HEK293T (cell line): Measurements from ENCODE around the gene TAOK2.
"Not testable (repeated sequence)": the region's sequence is repeated elsewhere in the genome, so short reads cannot be mapped to it uniquely, and the experiment has no call there.

Experiments used
- CTCF ChIA-PET: fragments of 350-600 bp; formaldehyde crosslinking; extraction: SDS; loops from one replicate; lab custom pipeline; 2021; ENCODE audit warnings: antibody characterized with exemption, inconsistent platforms; lab: Yijun Ruan, JAX
- POLR2A ChIA-PET: fragments of 350-600 bp; formaldehyde crosslinking; extraction: SDS; loops from one replicate; lab custom pipeline; 2020; ENCODE audit warnings: antibody characterized with exemption, inconsistent platforms; lab: Yijun Ruan, JAX
- DNase-seq: peaks from one replicate; pipeline ENCODE4 v3.0.0; 2012; ENCODE audit warnings: mixed read lengths; ENCODE audit errors: extremely low spot score
- ARNT ChIP-seq: fragments of 450-650 bp; IDR thresholded peaks from 2 replicates; pipeline ENCODE4 v1.6.1; 2017; ENCODE audit warnings: mild to moderate bottlenecking
- BHLHE40 ChIP-seq: fragments of 450-650 bp; IDR thresholded peaks from 2 replicates; pipeline ENCODE4 v1.6.1; 2016; ENCODE audit warnings: mild to moderate bottlenecking, moderate library complexity, borderline replicate concordance
- CTBP1 ChIP-seq: fragments of 450-650 bp; IDR thresholded peaks from 2 replicates; pipeline ENCODE4 v1.6.1; 2016; ENCODE audit warnings: borderline replicate concordance
- ELF4 ChIP-seq: fragments of 450-650 bp; IDR thresholded peaks from 2 replicates; pipeline ENCODE4 v1.6.1; 2017; ENCODE audit warnings: antibody characterized with exemption
- FOXA1 ChIP-seq: fragments of 450-650 bp; IDR thresholded peaks from 2 replicates; pipeline ENCODE4 v1.6.1; 2016; ENCODE audit warnings: mild to moderate bottlenecking
- FOXK2 ChIP-seq: fragments of 450-650 bp; IDR thresholded peaks from 2 replicates; pipeline ENCODE4 v1.6.1; 2016; ENCODE audit warnings: mild to moderate bottlenecking
- FOXM1 ChIP-seq: fragments of 450-650 bp; IDR thresholded peaks from 2 replicates; pipeline ENCODE4 v1.6.1; 2017; ENCODE audit warnings: mild to moderate bottlenecking, borderline replicate concordance
- HDGF ChIP-seq: fragments of 450-650 bp; IDR thresholded peaks from 2 replicates; pipeline ENCODE4 v1.6.1; 2017; ENCODE audit warnings: antibody characterized with exemption, borderline replicate concordance
- L3MBTL2 ChIP-seq: fragments of 450-650 bp; conservative IDR thresholded peaks from 2 replicates; pipeline ENCODE4 v1.6.1; 2016; ENCODE audit warnings: mild to moderate bottlenecking
- LEF1 ChIP-seq: fragments of 450-650 bp; IDR thresholded peaks from 2 replicates; pipeline ENCODE4 v1.6.1; 2017; ENCODE audit warnings: mild to moderate bottlenecking, borderline replicate concordance
- NFRKB ChIP-seq: fragments of 450-650 bp; IDR thresholded peaks from 2 replicates; pipeline ENCODE4 v1.6.1; 2016; ENCODE audit warnings: mild to moderate bottlenecking, moderate library complexity
- PKNOX1 ChIP-seq: fragments of 450-650 bp; IDR thresholded peaks from 2 replicates; pipeline ENCODE4 v1.6.1; 2016
- SP1 ChIP-seq: fragments of 450-650 bp; IDR thresholded peaks from 2 replicates; pipeline ENCODE4 v1.6.1; 2017
- SUZ12 ChIP-seq: fragments of 450-650 bp; IDR thresholded peaks from 2 replicates; pipeline ENCODE4 v1.6.1; 2016; ENCODE audit warnings: mild to moderate bottlenecking
- TARDBP ChIP-seq: fragments of 450-650 bp; IDR thresholded peaks from 2 replicates; pipeline ENCODE4 v1.6.1; 2016
- ZNF384 ChIP-seq: fragments of 450-650 bp; IDR thresholded peaks from 2 replicates; pipeline ENCODE4 v1.6.1; 2016

Gene TAOK2

GRCh38 chr16:30016555-30017276, 43.0 kb downstream of the TAOK2 start:
- TF ChIP-seq FOXM1, result no peak
- no peak for TF ChIP-seq ELF4
- TF ChIP-seq L3MBTL2, result no peak
- no peak for TF ChIP-seq CTBP1
- no peak for TF ChIP-seq FOXA1
- TF ChIP-seq SUZ12, result no peak
- TF ChIP-seq PKNOX1, result no peak
- ChIA-PET POLR2A (interaction anchor here (0.6 kb wide), 1 partner anchor 176 kb away, joined by 3 read pairs; no protein-coding TSS in a partner anchor), CTCF (interaction anchor here (1.9 kb wide), 1 partner anchor 15 kb away, joined by 7 read pairs; no protein-coding TSS in a partner anchor)
- DNase-seq, result no peak

GRCh38 chr16:30017277-30017656, 43.6 kb downstream of the TAOK2 start:
- TF ChIP-seq L3MBTL2 (no peak), TARDBP (no peak), FOXK2 (no peak), SUZ12 (no peak), ARNT (no peak), NFRKB (no peak), FOXM1 (no peak), HDGF (no peak), PKNOX1 (no peak), ZNF384 (no peak), SP1 (no peak), ELF4 (no peak)
- ChIA-PET POLR2A (interaction anchor here (0.6 kb wide), 1 partner anchor 177 kb away, joined by 3 read pairs; no protein-coding TSS in a partner anchor), CTCF (interaction anchor here (1.9 kb wide), 1 partner anchor 15 kb away, joined by 7 read pairs; no protein-coding TSS in a partner anchor)
- no peak for DNase-seq

GRCh38 chr16:30017937-30018336, 44.3 kb downstream of the TAOK2 start:
- ChIA-PET CTCF (interaction anchor here (0.7 to 1.9 kb wide), 2 partner anchors 14 to 33 kb away, joined by 3 to 7 read pairs; no protein-coding TSS in a partner anchor), POLR2A (interaction anchor here (1.0 to 2.5 kb wide), 4 partner anchors 9 to 966 kb away, joined by 3 to 10 read pairs (median 4); partner anchors contain the start of gene MAZ)
- not testable (repeated sequence) for DNase-seq

GRCh38 chr16:30018731-30019158, 45.1 kb downstream of the TAOK2 start:
- no peak for DNase-seq
- CTCF ChIA-PET, result interaction anchor here (1.0 to 1.4 kb wide), 2 partner anchors 13 to 171 kb away, joined by 3 to 6 read pairs; no protein-coding TSS in a partner anchor
- TF ChIP-seq LEF1 (no peak), L3MBTL2 (no peak), CTBP1 (no peak), FOXM1 (no peak), PKNOX1 (no peak), ELF4 (no peak), SP1 (no peak)
- POLR2A ChIA-PET, result interaction anchor here (0.9 to 2.5 kb wide), 9 partner anchors 10 to 965 kb away, joined by 3 to 10 read pairs (median 3); partner anchors contain the start of genes HIRIP3, INO80E, KCTD13 and KIF22

- POLR2A ChIA-PET, result interaction anchor here (0.9 to 1.0 kb wide), 3 partner anchors 28 to 207 kb away, joined by 3 to 4 read pairs (median 3); partner anchors contain the start of genes HIRIP3, PAGR1 and TMEM219
- TF ChIP-seq SUZ12 (no peak), ELF4 (no peak), FOXM1 (no peak)
- no peak for DNase-seq
- CTCF ChIA-PET, result interaction anchor here (1.2 to 1.5 kb wide), 2 partner anchors 9 to 175 kb away, joined by 3 to 10 read pairs; partner anchors contain the start of gene TLCD3B
These were observed 49.2 kb downstream of the TAOK2 start, which contains the start of gene C16orf92 for GRCh38 chr16:30022887-30023286. TSS of gene C16orf92 (plus strand) at chr16:30023198. CDS start at chr16:30023341, 143 bp downstream.

- no peak for DNase-seq
- TF ChIP-seq SP1, result no peak
- no peak for TF ChIP-seq LEF1
- no peak for TF ChIP-seq FOXK2
- TF ChIP-seq FOXA1, result no peak
- no peak for TF ChIP-seq CTBP1
- TF ChIP-seq NFRKB, result no peak
- TF ChIP-seq PKNOX1, result no peak
- TF ChIP-seq BHLHE40, result no peak
- no peak for TF ChIP-seq L3MBTL2
- no peak for TF ChIP-seq ARNT
- no peak for TF ChIP-seq SUZ12
- no peak for TF ChIP-seq FOXM1
- ChIA-PET CTCF (interaction anchor here (1.0 to 1.5 kb wide), 2 partner anchors 8 to 954 kb away, joined by 3 to 10 read pairs; partner anchors contain the start of gene TLCD3B), POLR2A (interaction anchor here (0.9 to 1.0 kb wide), 3 partner anchors 29 to 208 kb away, joined by 3 to 4 read pairs (median 3); partner anchors contain the start of genes HIRIP3, PAGR1 and TMEM219)
These were observed 49.9 kb downstream of the TAOK2 start for GRCh38 chr16:30023586-30023985.
